ENCODE results near the gene PRPF8. TPM values are rescaled to one million over a fixed set of nuclear protein-coding genes. Genes with fewer than 3 reads are reported as not detected.

PRPF8 gene
- total and polyA plus RNA-seq, 2 of the 13 experiments (the other 11 are each of a cell fraction or from before 2014, with no cell fraction given) = 112 to 179 TPM

DNA sequence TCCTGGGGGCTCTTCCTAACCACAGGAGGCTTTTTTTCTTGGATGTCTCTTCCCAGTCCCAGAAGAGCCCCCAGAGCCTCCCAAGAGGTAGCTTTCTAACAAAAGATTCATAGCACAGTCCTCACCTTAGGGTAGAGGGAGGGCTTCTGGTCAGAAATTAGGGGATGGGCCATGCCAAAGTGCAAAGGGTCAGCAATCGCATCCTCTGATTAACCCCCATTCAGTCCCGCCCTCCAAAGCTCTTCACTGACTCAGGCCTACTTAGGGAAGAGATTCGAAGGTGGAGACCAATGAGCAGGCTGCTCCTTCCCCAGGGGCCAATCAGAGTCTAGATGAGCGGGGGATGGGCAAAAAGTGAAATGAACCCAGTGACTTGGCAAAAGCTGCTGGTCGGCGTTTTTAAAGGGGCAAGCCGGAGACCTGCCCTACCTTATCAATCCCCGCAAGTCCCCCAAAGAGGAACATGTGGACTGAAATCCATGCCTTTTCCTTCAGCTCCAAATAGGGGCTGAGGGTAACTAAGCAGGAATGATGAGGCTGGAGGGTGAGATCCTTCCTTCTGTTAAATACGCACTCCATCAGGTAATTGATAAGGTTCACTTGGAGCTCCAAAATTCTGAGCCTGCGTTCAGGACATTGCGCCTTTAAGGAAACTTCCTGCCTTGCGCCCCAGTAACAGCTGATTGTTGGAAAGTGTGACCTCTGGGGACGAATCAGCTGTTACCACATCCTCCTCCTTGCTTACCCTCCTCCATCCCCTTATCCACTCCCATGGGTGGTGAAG lies 32.4 kb upstream of the PRPF8 start (continued):
- TF ChIP-seq ZBTB26 (CRISPR knock-in tag; IDR thresholded peaks at IDR 0.05; ENCODE audit: borderline replicate concordance) = peak; percentile 12; the same call in 1 of the 2 replicates
- TF ChIP-seq ETV6 (CRISPR knock-in tag; conservative IDR thresholded peaks at IDR 0.05) = no peak
- no peak for TF ChIP-seq ZNF883 (CRISPR knock-in tag; IDR thresholded peaks at IDR 0.05; ENCODE audit: not compliant biosample characterization)
- TF ChIP-seq, protein P1, sequence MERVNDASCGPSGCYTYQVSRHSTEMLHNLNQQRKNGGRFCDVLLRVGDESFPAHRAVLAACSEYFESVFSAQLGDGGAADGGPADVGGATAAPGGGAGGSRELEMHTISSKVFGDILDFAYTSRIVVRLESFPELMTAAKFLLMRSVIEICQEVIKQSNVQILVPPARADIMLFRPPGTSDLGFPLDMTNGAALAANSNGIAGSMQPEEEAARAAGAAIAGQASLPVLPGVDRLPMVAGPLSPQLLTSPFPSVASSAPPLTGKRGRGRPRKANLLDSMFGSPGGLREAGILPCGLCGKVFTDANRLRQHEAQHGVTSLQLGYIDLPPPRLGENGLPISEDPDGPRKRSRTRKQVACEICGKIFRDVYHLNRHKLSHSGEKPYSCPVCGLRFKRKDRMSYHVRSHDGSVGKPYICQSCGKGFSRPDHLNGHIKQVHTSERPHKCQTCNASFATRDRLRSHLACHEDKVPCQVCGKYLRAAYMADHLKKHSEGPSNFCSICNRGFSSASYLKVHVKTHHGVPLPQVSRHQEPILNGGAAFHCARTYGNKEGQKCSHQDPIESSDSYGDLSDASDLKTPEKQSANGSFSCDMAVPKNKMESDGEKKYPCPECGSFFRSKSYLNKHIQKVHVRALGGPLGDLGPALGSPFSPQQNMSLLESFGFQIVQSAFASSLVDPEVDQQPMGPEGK (CRISPR knock-in tag; IDR thresholded peaks at IDR 0.05) = no peak; the same call in 1 of the 2 replicates
- no peak for TF ChIP-seq HNRNPL (IDR thresholded peaks at IDR 0.05; ENCODE audit: low read depth, low read length)
- no peak for TF ChIP-seq ZNF253 (CRISPR knock-in tag; IDR thresholded peaks at IDR 0.05; ENCODE audit: borderline replicate concordance)
- no peak for TF ChIP-seq HNRNPUL1 (IDR thresholded peaks at IDR 0.05; ENCODE audit: low read depth, low read length)
- no peak; the same call in 1 of the 2 replicates for TF ChIP-seq ZNF574 (CRISPR knock-in tag; IDR thresholded peaks at IDR 0.05)
- no peak for TF ChIP-seq ZNF180 (CRISPR knock-in tag; IDR thresholded peaks at IDR 0.05; ENCODE audit: borderline replicate concordance, low read depth)
- TF ChIP-seq ATF1 (CRISPR knock-in tag; IDR thresholded peaks at IDR 0.05) = peak; percentile 55; the same call in 1 of the 2 replicates
- no peak; the same call in 1 of the 2 replicates for TF ChIP-seq GPN1 (CRISPR knock-in tag; IDR thresholded peaks at IDR 0.05; ENCODE audit: borderline replicate concordance)
- TF ChIP-seq, protein P2, sequence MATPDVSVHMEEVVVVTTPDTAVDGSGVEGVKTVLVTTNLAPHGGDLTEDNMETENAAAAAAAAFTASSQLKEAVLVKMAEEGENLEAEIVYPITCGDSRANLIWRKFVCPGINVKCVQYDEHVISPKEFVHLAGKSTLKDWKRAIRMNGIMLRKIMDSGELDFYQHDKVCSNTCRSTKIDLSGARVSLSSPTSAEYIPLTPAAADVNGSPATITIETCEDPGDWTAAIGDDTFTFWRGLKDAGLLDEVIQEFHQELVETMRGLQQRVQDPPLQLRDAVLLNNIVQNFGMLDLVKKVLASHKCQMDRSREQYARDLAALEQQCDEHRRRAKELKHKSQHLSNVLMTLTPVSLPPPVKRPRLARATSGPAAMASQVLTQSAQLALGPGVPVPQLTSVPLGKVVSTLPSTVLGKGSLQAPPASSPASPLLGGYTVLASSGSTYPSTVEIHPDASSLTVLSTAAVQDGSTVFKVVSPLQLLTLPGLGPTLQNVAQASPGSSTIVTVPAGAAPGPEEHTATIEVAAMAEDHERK (CRISPR knock-in tag; IDR thresholded peaks at IDR 0.05; ENCODE audit: low read depth) = no peak
- no peak for TF ChIP-seq NFRKB (IDR thresholded peaks at IDR 0.05)
- no peak for TF ChIP-seq ZNF446 (CRISPR knock-in tag; IDR thresholded peaks at IDR 0.05)
- no peak for TF ChIP-seq ZNF33A (CRISPR knock-in tag; IDR thresholded peaks at IDR 0.05; ENCODE audit: borderline replicate concordance)
- no peak; the same call in 1 of the 2 replicates for TF ChIP-seq ZNF687 (CRISPR knock-in tag; IDR thresholded peaks at IDR 0.05)
